Hematopoietic multipotent progenitor cell treated with erythropoietin and hydrocortisone succinate and interleukin-3 and kit ligand, for 6 days (in vitro differentiated cells): ENCODE data around the gene ENTPD7.
"Not testable (repeated sequence)": the region's sequence is repeated elsewhere in the genome, so short reads cannot be mapped to it uniquely, and the experiment has no call there.

Experiments
- DNase-seq: peaks from one replicate; pipeline ENCODE4 v3.0.0-alpha.2; 2015

Gene ENTPD7, protein sequence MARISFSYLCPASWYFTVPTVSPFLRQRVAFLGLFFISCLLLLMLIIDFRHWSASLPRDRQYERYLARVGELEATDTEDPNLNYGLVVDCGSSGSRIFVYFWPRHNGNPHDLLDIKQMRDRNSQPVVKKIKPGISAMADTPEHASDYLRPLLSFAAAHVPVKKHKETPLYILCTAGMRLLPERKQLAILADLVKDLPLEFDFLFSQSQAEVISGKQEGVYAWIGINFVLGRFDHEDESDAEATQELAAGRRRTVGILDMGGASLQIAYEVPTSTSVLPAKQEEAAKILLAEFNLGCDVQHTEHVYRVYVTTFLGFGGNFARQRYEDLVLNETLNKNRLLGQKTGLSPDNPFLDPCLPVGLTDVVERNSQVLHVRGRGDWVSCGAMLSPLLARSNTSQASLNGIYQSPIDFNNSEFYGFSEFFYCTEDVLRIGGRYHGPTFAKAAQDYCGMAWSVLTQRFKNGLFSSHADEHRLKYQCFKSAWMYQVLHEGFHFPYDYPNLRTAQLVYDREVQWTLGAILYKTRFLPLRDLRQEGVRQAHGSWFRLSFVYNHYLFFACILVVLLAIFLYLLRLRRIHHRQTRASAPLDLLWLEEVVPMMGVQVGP

DNA sequence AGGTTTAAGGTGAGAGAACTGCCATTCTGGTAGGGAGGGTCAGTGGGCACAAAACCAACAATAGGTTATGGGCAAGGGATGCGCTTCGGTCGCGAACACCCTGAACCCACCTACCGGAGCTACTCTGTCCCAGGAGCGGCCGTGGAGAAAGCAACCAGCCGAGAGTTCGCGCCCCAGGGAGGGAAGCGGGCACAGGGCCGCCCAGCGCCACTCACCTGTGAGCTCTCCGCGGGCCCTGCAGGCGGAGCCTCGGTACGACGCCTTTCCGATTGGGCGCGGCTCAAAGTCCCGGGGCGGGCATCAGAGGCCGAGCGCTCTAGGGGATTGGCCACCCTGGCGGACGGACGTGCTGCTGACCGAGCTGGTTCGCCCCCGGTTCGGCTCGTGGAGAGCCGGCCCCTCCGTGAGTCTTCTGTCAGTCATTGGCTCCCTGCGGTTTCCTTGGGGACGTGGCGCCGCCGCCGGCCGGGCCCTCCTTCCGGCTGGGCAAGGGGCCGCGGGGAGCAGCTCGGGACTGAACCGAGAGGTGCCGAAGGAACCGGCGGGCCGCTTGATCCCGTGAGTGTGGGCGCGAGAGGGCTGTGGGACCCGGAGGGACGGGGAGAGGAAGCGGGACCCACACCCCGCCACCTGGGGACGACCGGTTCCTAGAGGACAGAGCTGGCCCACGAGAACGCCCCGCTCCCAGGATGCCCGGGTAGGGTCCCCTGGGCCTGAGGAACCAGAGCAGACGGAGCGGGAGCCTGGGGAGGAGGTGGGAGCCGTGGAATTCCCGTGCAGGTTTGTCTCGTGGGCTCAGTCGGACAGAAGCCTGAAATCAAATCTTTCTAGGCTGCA is at the start of gene ENTPD7:
ENTPD7 (plus strand) TSS at position 479 of the 837 bp plus-strand sequence. CDS start 448 bp downstream, outside the sequence.
- peak; percentile 97 for DNase-seq

DNA sequence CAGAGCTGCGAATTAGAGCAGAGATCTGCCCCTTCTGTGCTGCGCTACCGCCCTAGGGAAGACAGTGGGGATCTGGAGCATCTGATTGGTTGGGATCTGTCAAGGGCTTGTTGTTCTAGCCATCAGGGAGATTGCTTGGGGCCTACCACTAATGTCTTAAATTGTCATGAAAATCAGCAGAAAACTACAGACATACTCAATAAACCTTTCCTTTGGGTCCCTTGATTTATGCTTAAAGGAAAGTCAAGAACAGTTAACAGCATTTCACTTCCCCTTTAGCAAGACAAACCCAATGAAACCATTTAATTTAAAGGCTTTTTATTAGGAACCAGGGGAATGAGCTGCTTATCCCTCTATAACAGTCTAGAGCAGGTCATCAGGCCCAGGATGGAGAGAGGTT is 49.1 kb upstream of the ENTPD7 start:
- DNase-seq: no peak

DNA sequence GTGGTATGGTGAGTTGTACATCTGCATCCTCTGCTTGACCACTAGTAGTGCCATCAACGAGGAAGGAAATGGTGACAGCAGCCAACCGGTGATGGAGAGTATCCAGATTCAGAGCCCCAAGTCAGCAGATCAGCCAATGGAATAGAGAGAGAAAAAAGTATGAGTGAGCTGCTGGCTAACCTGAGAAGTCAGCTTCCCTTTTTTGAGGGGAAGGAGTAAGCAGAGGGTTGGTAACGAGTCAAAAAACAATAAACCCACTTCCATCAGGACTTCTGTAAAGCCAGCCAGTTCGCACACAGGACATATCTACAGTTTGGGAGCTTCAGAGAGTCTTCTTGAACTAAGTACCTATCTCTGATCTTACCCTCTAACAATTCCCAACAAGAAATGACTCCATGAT is 48.0 kb upstream of the ENTPD7 start:
- DNase-seq: no peak

DNA sequence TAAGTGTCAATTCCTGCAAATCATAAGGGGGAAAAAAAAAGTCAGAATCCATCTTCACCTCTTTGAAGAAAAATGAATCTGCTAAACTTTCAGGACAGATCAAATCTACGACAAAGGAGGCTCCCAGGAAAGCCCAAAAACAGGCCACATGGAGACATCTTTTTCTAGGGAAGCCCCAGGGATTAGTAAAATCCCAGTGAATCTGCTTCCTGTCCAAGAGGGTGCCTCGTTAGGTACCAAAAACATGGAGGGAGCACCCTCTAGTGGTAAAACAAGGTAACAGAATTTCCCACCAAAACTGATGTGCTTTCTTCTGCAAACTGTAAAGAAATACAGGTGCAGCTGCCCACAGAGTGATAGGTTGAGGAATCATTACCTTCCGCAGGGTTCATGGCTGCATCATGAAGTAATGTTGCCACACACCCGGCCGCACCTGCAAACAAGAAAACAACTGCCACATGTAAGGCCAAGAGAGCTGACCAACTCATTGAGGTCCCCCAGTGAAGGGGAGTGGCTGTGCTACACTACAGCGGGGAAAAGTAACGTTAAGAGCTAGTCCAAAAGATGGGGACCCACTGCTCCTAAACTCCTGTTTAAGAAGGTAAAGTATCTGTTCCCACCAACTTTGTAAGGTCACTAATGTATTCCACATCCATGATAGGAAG is 47.0 kb upstream of the ENTPD7 start:
- DNase-seq: peak; percentile 75

DNA sequence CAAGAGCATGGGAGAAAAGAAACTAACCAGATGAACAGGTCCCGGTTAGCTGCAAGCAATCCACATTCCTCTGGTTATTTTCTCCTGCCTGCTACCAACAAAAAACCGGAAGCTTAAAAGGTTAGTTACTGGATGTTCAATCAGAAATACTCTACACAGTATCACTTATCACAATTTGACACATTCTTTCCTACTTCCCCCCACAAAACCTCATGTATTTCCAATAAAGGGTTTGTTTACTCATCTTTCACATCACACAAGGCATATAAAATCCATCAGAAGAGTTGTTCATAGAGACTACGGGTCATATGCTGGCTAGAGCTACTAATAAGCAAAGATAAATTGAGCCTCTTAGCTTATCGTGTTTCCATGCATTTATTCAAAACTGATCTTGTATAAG is 43.9 kb upstream of the ENTPD7 start:
- DNase-seq: no peak

DNA sequence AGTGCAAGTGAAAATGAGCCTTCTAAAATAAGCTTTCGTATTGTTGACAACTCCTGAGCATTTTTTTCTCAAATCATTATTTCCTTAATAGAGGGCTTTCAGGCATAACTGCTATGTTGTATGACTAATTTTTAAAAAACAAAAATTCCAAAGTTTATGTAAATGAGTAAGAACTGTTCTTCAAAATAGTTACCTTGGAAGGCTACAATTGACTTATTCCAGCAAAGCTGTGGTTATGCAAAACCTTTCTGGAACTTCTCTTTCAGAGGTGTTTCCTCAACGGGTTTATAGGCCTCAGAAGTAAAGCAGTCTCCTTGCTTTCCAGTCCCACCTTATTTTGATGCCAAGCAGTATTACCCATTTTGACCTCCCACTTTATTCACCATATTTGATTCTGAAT is 41.6 kb upstream of the ENTPD7 start:
- DNase-seq: no peak

DNA sequence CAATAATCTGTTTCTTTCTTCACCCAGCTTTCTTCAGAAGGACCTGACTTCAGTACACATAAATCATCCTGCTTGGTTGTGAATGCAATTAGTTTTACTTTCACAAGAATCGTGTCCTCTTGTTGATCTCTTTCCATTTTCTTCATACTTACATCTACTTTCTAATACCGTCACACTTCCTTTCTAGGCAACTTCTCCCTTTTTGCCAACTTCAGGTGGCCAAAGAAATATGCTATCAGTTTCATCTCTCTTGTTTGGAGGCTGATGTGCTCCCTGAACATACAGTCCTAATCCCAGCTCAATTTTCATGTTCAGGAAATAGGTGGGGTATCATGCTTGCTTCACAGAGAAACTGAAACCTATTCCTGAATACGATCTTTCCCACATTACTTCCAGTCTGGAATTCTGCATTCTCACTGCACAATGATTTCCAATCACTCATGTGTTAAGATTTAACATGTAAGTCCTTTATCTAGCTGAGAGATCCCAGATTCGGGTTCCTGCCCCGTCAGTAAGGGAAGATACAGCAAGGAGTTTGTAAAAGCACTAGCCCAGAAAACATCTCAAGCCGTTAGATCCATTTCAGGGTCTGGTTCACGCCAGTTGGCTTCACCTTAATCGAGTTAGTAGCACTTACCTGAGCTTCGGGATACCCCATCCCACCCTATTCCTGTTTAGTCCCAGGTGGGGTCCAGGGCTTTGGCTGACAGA is 40.1 kb upstream of the ENTPD7 start:
- DNase-seq: no peak

DNA sequence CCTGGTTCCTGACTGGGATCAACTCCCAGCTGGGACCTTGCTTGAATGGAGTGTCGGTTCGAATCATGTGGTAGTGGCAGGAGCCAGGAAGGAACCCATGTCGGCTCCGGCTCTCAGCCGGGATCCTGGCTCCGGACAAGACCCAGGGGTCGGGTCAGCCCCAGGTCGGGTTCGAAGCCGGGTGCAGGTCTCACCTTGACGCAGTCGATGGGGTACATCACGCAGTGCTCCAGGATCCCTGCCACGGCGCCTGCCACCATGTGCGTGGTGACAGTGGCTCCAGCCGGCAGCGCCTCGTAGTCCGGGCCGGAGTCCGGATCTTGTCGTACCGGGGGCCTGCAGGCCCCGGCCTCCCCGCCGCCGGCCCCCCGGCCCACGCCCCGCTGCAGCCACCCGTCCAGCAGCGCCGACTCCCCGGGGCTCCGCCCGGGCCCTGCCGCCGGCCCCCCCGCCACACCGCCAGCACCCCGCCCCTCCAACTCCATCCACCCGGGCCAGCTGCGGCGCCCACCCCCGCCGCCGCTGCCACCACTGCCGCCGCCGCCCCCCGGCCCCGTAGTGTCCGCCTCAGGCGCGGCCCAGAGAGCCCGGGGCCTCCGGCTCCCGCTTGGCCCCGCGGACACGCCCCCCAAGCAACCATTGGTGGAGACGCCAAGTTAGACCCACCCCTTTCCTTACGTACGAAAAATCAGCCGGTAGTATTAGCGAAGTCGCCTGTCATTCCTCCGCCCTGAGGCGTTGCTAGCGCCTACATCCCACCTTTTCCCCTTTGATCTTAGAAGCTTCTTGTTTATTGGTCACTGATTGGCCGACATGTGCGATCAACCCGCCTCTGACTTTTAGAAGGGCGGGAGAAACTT is 39.2 kb upstream of the ENTPD7 start, which contains the start of gene SLC25A28:
SLC25A28 (minus strand) TSS at position 589 of the 860 bp plus-strand sequence; CDS start at position 485, 104 bp downstream.
- no peak for DNase-seq

DNA sequence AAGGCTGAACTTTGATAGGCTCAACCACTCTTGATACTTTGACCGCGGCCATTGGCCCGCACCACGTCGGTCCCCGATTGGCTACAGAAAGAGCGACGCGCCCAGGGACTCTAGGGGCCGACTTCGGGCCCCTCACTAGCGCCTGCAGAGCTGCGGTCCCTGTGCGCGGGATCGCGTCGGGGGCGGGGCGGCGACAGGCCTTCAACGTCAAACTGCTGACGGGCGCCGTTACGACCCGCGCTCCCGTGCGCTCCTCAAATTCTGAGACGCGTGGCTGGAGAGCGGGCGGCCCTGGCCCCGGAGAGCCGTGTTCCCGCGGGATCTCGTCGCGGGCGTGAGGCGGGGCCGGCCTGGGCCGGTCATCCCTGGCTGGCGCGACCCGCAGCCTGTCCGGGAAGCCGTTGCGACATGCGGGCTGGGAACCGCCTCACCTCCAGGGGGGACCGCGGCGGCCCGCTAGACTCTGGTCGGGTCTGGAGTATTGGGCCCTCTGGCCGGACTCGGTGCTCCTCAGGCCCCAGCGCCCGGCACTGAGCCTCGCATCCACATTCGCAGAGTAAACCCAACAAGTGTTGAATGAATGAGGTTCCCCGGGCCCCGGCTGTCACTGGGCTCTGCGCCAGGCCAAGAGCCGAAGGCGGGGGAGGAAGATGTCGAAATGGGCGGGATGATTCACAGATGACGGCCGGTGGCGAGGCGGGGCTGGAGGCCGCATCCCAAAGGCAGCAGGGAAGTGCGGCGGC is 38.4 kb upstream of the ENTPD7 start:
- DNase-seq: peak; percentile 100

DNA sequence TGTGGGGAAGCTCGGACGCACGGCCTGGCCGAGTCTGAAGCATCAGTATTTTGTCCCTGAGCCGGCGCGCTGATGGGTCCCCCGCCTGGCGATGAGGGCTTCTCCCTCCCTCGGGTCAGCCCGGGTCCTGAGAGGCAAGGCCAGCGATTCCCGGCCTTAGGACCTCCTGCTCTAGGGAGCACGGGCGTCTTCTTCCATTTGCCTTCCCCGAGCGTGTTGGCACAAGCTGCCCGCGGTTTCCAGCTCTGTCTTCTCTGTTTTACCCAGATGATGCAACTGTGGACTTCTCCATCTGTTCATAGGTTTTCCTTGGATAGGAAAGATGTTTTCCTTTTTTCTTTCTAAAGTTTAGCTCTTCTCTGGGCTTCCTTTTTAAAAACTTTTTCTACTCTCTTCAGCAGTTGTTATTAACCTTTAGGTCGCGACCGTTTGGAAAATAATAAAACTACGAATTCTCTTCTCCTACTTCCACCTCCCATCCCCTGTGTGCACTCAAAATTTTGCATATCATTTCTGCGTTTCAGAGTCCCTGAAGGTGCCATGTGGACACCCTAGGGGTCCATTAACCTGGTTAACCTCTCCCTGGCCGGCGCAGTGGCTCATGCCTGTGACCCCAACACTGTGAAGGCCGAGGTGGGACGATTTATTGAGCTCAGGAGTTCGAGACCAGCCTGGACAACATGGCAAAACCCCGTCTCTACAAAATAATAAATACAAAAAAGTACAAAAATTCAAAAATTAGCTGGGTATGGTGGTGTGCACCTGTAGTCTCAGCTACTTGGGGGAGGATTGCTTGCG is 37.7 kb upstream of the ENTPD7 start:
- no peak for DNase-seq

DNA sequence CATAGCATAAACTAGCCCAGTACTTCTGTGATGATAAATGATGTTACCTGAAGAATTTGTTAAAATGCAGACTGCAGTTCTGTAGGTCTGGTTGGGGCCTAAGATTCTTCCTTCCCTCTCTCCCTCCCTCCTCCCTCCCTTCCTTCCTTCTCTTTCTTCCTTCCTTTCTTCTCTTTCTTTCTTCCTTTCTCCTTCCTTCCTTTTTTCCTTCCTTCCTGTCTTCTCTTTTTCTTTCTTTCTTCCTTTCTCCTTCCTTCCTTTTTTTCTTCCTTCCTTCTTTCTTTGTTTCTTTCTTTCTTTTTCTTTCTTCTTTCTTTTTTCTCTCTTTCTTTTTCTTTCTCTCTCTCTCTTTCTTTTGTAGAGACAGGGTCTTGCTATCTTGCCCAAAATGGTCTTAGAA is 35.4 kb upstream of the ENTPD7 start:
- DNase-seq: no peak

DNA sequence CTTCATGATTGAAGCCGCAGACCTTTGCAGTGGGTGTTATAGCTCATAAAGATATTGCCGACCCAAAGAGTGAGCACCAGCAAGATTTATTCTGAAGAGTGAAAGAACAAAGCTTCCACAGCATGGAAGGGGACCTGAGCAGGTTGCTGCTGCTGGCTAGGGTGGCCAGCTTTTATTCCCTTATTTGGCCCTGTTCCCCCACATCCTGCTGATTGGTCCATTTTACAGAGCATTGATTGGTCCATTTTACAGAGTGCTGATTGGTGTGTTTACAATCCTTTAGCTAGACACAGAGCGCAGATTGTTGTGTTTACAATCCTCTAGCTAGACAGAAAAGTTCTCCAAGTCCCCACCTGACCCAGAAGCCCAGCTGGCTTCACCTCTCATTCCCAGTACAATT is 34.2 kb upstream of the ENTPD7 start:
- DNase-seq: not testable (repeated sequence)

DNA sequence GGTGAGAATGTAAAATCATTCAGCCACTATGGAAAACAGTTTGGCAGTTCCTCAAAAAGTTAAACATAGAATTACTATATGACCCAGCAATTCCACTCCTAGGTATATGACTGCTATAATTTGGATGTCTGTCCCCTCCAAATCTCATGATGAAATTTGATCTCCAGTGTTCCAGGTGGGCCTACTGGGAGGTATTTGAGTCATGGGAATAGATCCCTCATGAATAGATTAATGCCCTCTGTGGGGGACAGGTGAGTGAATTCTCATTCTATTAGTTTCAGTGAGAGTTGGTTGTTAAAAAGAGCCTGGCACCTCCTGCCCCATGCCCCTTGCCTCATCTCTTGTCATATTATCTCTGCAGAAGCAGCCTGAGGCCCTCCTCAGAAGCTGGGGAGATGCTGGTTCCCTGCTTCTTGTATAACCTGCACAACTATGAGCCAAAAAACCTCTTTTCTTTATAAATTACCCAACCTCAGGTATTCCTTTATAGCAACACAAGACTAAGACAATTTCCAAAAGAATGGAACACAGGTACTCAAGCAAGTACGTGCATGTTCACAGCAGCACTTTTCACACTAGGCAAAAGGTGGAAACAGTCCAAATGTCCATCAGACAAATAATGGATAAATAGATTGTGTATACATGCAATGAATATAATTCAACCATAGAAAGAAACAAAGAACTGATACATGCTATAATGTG is 30.2 kb upstream of the ENTPD7 start:
- no peak for DNase-seq

DNA sequence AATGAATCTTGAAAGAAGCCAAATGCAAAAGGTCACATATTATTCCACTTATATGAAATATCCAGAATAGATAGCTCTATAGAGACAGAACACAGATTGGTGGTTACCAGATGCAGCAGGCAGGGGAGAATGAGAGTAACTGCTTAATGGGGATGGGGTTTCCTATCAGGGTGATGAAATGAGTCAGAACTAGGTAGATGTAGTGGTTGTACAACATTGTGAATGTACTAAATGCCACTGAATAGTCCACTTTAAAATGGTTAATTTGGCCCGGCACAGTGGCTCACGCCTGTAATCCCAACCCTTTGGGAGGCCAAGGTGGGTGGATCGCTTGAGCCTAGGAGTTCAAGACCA is 29.7 kb upstream of the ENTPD7 start:
- no peak for DNase-seq

DNA sequence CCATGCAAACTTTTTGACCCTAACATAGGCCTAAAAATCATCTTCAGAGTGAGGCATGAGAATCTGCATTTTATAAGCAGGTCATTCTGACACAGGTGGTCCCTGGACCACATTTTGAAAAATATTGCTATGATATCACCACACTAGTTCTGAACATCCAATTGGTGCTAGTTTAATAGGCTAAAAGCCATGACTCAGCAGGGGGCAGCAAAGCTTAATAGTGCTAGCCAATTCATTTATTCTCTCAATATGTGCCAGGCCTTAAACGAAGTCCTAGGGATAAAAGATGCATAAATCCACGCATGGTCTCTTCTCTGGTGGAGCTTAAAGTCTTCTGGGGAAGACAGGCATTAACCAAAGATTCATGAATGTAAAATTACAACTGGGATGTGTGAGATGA is 28.9 kb upstream of the ENTPD7 start:
- peak; percentile 91 for DNase-seq

DNA sequence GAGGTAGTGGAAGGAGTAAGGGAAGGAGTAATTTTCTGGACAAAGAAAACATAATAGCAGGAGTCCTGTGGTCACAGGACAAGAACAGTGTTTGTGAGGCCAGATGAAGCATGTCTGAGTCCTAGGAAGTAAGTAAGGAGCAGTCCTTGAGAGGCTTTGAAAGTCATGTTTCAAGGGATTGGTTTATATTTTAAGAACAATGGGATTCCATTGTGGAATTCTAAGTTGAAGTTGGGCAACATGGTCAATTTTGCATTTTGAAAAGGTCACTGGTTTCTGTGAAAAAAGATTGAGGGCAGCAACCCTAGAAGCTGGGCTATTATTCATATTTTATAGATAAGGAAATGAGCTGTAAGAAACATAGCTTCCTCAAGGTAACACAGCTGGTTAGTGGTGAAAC is 28.3 kb upstream of the ENTPD7 start:
- DNase-seq: no peak

DNA sequence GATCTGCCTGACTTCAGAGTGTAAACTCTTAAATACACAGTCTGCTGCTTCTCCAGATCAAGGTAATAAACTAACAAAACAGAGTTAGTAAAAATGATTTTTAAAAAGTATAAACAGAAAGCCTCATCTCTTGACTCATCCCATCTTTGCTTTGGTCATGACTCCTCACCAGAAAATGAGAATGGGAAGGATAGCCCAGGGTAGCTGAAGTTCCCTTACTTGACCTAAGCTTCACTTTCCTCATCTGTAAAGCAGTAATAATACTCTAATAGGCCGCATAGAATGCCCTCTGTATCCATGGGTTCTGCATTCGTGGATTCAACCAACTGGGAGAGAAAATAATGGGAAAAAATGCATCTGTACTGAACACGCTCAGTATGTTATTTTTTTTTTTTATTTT is 27.8 kb upstream of the ENTPD7 start:
- DNase-seq: no peak

DNA sequence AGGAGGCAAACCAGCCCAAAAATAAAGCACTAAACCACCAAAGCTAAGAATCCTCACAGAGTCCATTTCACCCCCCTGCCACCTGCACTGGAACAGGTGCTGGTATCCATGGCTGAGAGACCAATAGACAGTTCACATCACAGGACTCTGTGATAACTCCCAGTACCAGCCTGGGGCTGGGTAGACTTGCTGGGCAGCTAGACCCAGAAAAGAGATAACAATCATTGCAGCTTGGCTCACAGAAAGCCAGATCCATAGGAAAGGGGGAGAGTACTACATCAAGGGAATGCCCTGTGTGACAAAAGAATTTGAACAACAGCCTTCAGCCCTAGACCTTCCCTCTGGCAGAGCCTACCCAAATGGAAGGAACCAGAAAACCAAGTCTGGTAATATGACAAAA is 25.5 kb upstream of the ENTPD7 start:
- no peak for DNase-seq

DNA sequence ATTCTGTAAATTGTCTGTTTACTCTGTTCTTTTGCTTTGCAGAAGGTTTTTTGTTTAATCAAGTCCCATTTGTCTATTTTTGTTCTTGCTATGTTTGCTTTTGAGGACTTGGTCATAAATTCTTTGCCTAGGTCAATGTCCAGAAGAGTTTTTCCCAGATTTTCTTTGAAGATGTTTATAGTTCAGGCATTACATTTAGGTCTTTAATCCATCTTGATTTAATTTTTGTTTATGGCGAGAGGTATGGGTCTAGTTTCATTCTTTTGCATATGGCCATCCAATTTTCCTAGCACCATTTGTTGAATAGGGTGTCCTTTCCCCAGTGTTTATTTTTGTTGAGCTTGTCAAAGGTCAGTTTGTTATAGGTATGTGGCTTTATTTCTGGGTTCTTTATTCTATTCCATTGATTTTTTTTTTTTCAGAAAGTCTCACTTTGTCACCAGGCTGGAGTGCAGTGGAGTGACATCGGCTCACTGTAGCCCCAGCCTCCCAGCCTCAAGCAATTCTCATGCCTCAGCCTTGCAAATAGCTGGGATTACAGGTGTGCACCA is 11.6 kb upstream of the ENTPD7 start:
- no peak for DNase-seq
